Stimulated activated CD4-positive, alpha-beta T cell treated with anti-CD3 and anti-CD28 coated beads, Interleukin-12 subunit alpha, Interleukin-12 subunit beta, amount 100 ng/mL, for 24 hours (primary cell): ENCODE data around the gene PCAT7.
"Not testable (repeated sequence)": the region's sequence is repeated elsewhere in the genome, so short reads cannot be mapped to it uniquely, and the experiment has no call there.

ENCODE experiments used
- DNase-seq, 2 experiments: peaks; one replicate each; pipeline ENCODE4 v3.0.0-alpha.2; 2020; ENCODE audit warnings: low read depth in 2 of 2

PCAT7 gene

GRCh38 chr9:94563548-94563947 lies 8.7 kb downstream of the PCAT7 start:
- no peak for DNase-seq

- DNase-seq, result not testable (repeated sequence)
These were observed 9.4 kb downstream of the PCAT7 start for GRCh38 chr9:94564279-94564678.

- no peak for DNase-seq
These were observed 11.7 kb downstream of the PCAT7 start for GRCh38 chr9:94566550-94566949.

GRCh38 chr9:94567271-94567670 lies 12.4 kb downstream of the PCAT7 start:
- DNase-seq, result no peak

GRCh38 chr9:94568250-94568889 lies 13.5 kb downstream of the PCAT7 start:
- DNase-seq, result no peak

GRCh38 chr9:94568972-94569712 lies 14.3 kb downstream of the PCAT7 start:
- no peak for DNase-seq

- DNase-seq, result no peak
These were observed 21.2 kb downstream of the PCAT7 start for GRCh38 chr9:94576131-94576530.

GRCh38 chr9:94577036-94577435 lies 22.2 kb downstream of the PCAT7 start:
- DNase-seq, result no peak

GRCh38 chr9:94577571-94577970 lies 22.7 kb downstream of the PCAT7 start:
- DNase-seq, result no peak

- DNase-seq, result no peak
These were observed 26.8 kb downstream of the PCAT7 start for GRCh38 chr9:94581728-94582127.

GRCh38 chr9:94584555-94584954 lies 29.7 kb downstream of the PCAT7 start:
- DNase-seq, result no peak

GRCh38 chr9:94586316-94586715 lies 31.4 kb downstream of the PCAT7 start:
- no peak for DNase-seq

- no peak for DNase-seq
These were observed 31.9 kb downstream of the PCAT7 start for GRCh38 chr9:94586814-94587213.

- no peak for DNase-seq
These were observed 33.8 kb downstream of the PCAT7 start for GRCh38 chr9:94588681-94589080.

GRCh38 chr9:94591046-94591545 lies 36.2 kb downstream of the PCAT7 start:
- not testable (repeated sequence) for DNase-seq

GRCh38 chr9:94591876-94592275 lies 37.0 kb downstream of the PCAT7 start:
- no peak for DNase-seq

- not testable (repeated sequence) for DNase-seq
These were observed 37.8 kb downstream of the PCAT7 start for GRCh38 chr9:94592683-94593082.

GRCh38 chr9:94593459-94594345 lies 38.8 kb downstream of the PCAT7 start, which contains the start of gene FBP2:
Gene FBP2 (minus strand): TSS chr9:94593824. CDS start chr9:94593726, 98 bp downstream.
- DNase-seq, result no peak

- no peak for DNase-seq
These were observed 44.2 kb downstream of the PCAT7 start for GRCh38 chr9:94599102-94599501.

- no peak for DNase-seq
These were observed 45.4 kb downstream of the PCAT7 start for GRCh38 chr9:94600258-94600657.

- DNase-seq, result no peak
These were observed 45.8 kb downstream of the PCAT7 start for GRCh38 chr9:94600715-94601114.

GRCh38 chr9:94602666-94603065 lies 47.8 kb downstream of the PCAT7 start:
- no peak for DNase-seq
